HUDEP-2 (cell line): ENCODE measurements around the gene CYP19A1.

Experiments used
- DNase-seq, 76 experiments: peaks; one replicate each; lab custom pipeline; 2025; ENCODE audit not compliant: unreplicated experiment in 76 of 76; lab: John Stamatoyannopoulos, UW

The CYP19A1 gene

GRCh38 chr15:51338496-51338895 lies at the start of gene CYP19A1:
TSS of gene CYP19A1 (minus strand) at chr15:51338596. CDS start at chr15:51242912, 95,684 bp downstream.
- no peak for DNase-seq

GRCh38 chr15:51387699-51388041 lies 49.3 kb upstream of the CYP19A1 start:
- no peak for DNase-seq

GRCh38 chr15:51386960-51387698 lies 48.7 kb upstream of the CYP19A1 start:
- no peak for DNase-seq

GRCh38 chr15:51386486-51386885 lies 48.1 kb upstream of the CYP19A1 start:
- no peak for DNase-seq

GRCh38 chr15:51386029-51386428 lies 47.6 kb upstream of the CYP19A1 start:
- no peak for DNase-seq

- peak in 2 of 76 experiments; percentile 1 to 19 for DNase-seq
Observed at GRCh38 chr15:51382787-51383186, 44.4 kb upstream of the CYP19A1 start.

- peak in 56 of 76 experiments; percentile 2 to 70 (median 33) for DNase-seq
Observed at GRCh38 chr15:51380999-51381806, 42.8 kb upstream of the CYP19A1 start.

- no peak for DNase-seq
Observed at GRCh38 chr15:51379390-51379789, 41.0 kb upstream of the CYP19A1 start.

- no peak for DNase-seq
Observed at GRCh38 chr15:51378406-51378805, 40.0 kb upstream of the CYP19A1 start.

GRCh38 chr15:51377038-51377786 lies 38.8 kb upstream of the CYP19A1 start:
- no peak for DNase-seq

GRCh38 chr15:51375966-51376640 lies 37.7 kb upstream of the CYP19A1 start:
- no peak for DNase-seq

GRCh38 chr15:51374131-51374530 lies 35.7 kb upstream of the CYP19A1 start:
- no peak for DNase-seq

- DNase-seq, result no peak
Observed at GRCh38 chr15:51371266-51371665, 32.9 kb upstream of the CYP19A1 start.

GRCh38 chr15:51369451-51369761 lies 31.0 kb upstream of the CYP19A1 start:
- DNase-seq, result no peak

- no peak for DNase-seq
Observed at GRCh38 chr15:51368751-51369450, 30.5 kb upstream of the CYP19A1 start.

GRCh38 chr15:51368307-51368706 lies 29.9 kb upstream of the CYP19A1 start:
- no peak for DNase-seq

- no peak for DNase-seq
Observed at GRCh38 chr15:51367322-51367976, 29.1 kb upstream of the CYP19A1 start.

GRCh38 chr15:51366920-51367319 lies 28.5 kb upstream of the CYP19A1 start:
- DNase-seq, result no peak

- DNase-seq, result no peak
Observed at GRCh38 chr15:51366071-51366470, 27.7 kb upstream of the CYP19A1 start.

GRCh38 chr15:51365417-51365816 lies 27.0 kb upstream of the CYP19A1 start:
- no peak for DNase-seq
